ENCODE measurements around the gene GSTO1.

DNA sequence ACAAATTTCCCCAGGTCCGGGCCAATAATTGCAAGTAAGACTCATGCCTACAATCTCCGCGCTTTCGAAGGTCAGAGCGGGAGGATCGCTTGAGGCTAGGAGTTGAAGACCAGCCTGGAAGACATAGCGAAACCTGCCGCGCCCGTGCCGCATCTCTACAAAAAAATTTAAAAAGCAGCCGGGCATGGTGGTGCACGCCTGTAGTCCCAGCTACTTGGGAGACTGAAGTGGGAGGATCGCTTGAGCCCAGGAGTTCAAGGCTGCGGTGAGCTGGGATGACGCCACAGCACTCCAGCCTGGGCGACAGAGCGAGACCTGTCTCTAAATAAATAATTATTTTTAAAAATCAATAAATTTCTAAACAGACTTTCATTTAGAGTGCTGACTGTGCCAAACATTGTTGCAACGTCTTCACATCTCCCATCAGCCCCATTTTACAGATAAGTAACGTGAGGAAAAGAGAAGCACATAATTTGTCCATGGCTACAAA, 22.0 kb upstream of the GSTO1 start:
- TF ChIP-seq, protein P1, sequence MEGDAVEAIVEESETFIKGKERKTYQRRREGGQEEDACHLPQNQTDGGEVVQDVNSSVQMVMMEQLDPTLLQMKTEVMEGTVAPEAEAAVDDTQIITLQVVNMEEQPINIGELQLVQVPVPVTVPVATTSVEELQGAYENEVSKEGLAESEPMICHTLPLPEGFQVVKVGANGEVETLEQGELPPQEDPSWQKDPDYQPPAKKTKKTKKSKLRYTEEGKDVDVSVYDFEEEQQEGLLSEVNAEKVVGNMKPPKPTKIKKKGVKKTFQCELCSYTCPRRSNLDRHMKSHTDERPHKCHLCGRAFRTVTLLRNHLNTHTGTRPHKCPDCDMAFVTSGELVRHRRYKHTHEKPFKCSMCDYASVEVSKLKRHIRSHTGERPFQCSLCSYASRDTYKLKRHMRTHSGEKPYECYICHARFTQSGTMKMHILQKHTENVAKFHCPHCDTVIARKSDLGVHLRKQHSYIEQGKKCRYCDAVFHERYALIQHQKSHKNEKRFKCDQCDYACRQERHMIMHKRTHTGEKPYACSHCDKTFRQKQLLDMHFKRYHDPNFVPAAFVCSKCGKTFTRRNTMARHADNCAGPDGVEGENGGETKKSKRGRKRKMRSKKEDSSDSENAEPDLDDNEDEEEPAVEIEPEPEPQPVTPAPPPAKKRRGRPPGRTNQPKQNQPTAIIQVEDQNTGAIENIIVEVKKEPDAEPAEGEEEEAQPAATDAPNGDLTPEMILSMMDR (IDR thresholded peaks at IDR 0.05; ENCODE audit: insufficient read depth, low read depth, low read length) = no peak
- no peak for TF ChIP-seq EZH2 (IDR thresholded peaks at IDR 0.05; ENCODE audit: insufficient read depth, low read length)

Data from astrocyte (in vitro differentiated cells and primary cell).